Activated naive CD4-positive, alpha-beta T cell treated with Interleukin-2 at 50 U/mL for 16 hours (primary cell): Measurements from ENCODE around the gene ELMO1.
"Not testable (repeated sequence)": the region's sequence is repeated elsewhere in the genome, so short reads cannot be mapped to it uniquely, and the experiment has no call there.

Experiments
- DNase-seq: peaks from one replicate; pipeline ENCODE4 v3.0.0-alpha.2; 2020

ELMO1 gene

GRCh38 chr7:37160656-37161055, 288.0 kb downstream of the ELMO1 start:
- DNase-seq, result no peak

GRCh38 chr7:37153376-37153775, 295.3 kb downstream of the ELMO1 start:
- DNase-seq, result no peak

- no peak for DNase-seq
Measured at GRCh38 chr7:37151741-37152413, 296.8 kb downstream of the ELMO1 start.

GRCh38 chr7:37150856-37151255, 297.8 kb downstream of the ELMO1 start:
- no peak for DNase-seq

- no peak for DNase-seq
Measured at GRCh38 chr7:37150180-37150579, 298.5 kb downstream of the ELMO1 start.

- DNase-seq, result no peak
Measured at GRCh38 chr7:37149773-37150124, 298.9 kb downstream of the ELMO1 start.

- DNase-seq, result no peak
Measured at GRCh38 chr7:37149051-37149772, 299.5 kb downstream of the ELMO1 start.

GRCh38 chr7:37145682-37146081, 303.0 kb downstream of the ELMO1 start:
- no peak for DNase-seq

- no peak for DNase-seq
Measured at GRCh38 chr7:37144423-37144822, 304.2 kb downstream of the ELMO1 start.

GRCh38 chr7:37142958-37143357, 305.7 kb downstream of the ELMO1 start:
- no peak for DNase-seq

GRCh38 chr7:37141742-37142141, 306.9 kb downstream of the ELMO1 start:
- DNase-seq, result no peak

- not testable (repeated sequence) for DNase-seq
Measured at GRCh38 chr7:37133902-37134301, 314.8 kb downstream of the ELMO1 start.

- DNase-seq, result no peak
Measured at GRCh38 chr7:37131855-37132254, 316.8 kb downstream of the ELMO1 start.

- no peak for DNase-seq
Measured at GRCh38 chr7:37129035-37129425, 319.6 kb downstream of the ELMO1 start.

GRCh38 chr7:37128327-37129034, 320.2 kb downstream of the ELMO1 start:
- no peak for DNase-seq

- no peak for DNase-seq
Measured at GRCh38 chr7:37119296-37119860, 329.3 kb downstream of the ELMO1 start.

- no peak for DNase-seq
Measured at GRCh38 chr7:37118004-37118403, 330.7 kb downstream of the ELMO1 start.

GRCh38 chr7:37117292-37117691, 331.4 kb downstream of the ELMO1 start:
- DNase-seq, result no peak

- no peak for DNase-seq
Measured at GRCh38 chr7:37116093-37116701, 332.5 kb downstream of the ELMO1 start.

GRCh38 chr7:37113661-37114355, 334.9 kb downstream of the ELMO1 start:
- DNase-seq, result no peak

- DNase-seq, result no peak
Measured at GRCh38 chr7:37112876-37113275, 335.8 kb downstream of the ELMO1 start.

- no peak for DNase-seq
Measured at GRCh38 chr7:37112218-37112617, 336.4 kb downstream of the ELMO1 start.

- DNase-seq, result no peak
Measured at GRCh38 chr7:37111459-37111858, 337.2 kb downstream of the ELMO1 start.
